AG04449 (cell line): ENCODE results near the gene SOX8.

Experiments used
- CTCF ChIA-PET: fragments of 350-600 bp; formaldehyde crosslinking; extraction: SDS; loops from one replicate; lab custom pipeline; 2021; ENCODE audit warnings: antibody characterized with exemption; lab: Yijun Ruan, JAX
- POLR2A ChIA-PET: fragments of 400-600, 350-600 bp; formaldehyde crosslinking; extraction: SDS; loops from one replicate; lab custom pipeline; 2020; ENCODE audit warnings: antibody characterized with exemption, inconsistent platforms; lab: Yijun Ruan, JAX
- DNase-seq: peaks from one replicate; pipeline ENCODE4 v3.0.0-alpha.2; 2010; ENCODE audit warnings: low read depth, low spot score
- H3K4me3 ChIP-seq: 2 replicates; pipeline ENCODE4 v1.5.1; 2011; ENCODE audit warnings: low read depth, mild to moderate bottlenecking, control low read depth, low read length
- CTCF ChIP-seq: IDR thresholded peaks from one replicate; pipeline ENCODE4 v1.5.1; 2011; ENCODE audit warnings: mild to moderate bottlenecking, moderate library complexity, low read length, control low read depth, inconsistent platforms; ENCODE audit not compliant: insufficient read depth; ENCODE audit errors: missing control alignments

Gene SOX8

DNA sequence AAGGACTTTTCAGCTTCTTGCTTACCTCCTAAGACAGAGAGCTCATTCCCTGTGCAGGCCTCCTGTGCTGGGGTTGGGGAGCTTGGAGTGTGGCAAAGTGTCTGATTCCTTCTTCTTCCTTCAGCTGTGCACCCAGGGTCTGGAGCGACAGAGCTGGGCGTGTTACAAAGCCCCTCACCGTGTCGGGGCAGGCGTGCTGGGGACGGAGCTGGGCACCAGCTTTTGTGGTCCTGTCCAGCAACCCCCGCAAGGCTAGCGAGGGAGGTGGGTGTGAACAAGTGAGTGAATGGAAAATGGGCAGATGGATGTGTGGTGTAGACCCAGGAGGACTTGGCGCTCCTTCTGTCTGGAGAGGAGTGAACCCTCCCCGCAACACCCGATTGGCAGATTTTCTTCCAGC lies 23.7 kb downstream of the SOX8 start:
- H3K4me3 ChIP-seq = no peak overlapping the region
- TF ChIP-seq CTCF = no peak
- CTCF ChIA-PET = no interaction called here
- POLR2A ChIA-PET = no interaction called here
- no peak for DNase-seq

GRCh38 chr16:1006781-1007180 lies 25.2 kb downstream of the SOX8 start:
- TF ChIP-seq CTCF = no peak
- DNase-seq = no peak
- POLR2A ChIA-PET = no interaction called here
- CTCF ChIA-PET = no interaction called here
- no peak overlapping the region for H3K4me3 ChIP-seq

GRCh38 chr16:1007284-1007850 lies 25.8 kb downstream of the SOX8 start:
- CTCF ChIA-PET = no interaction called here
- DNase-seq = no peak
- no peak overlapping the region for H3K4me3 ChIP-seq
- no peak for TF ChIP-seq CTCF
- POLR2A ChIA-PET = no interaction called here

- no peak for TF ChIP-seq CTCF
- ChIA-PET POLR2A (no interaction called here), CTCF (no interaction called here)
- H3K4me3 ChIP-seq = no peak overlapping the region
- no peak for DNase-seq
Measured at GRCh38 chr16:1008085-1008484, 26.5 kb downstream of the SOX8 start.

DNA sequence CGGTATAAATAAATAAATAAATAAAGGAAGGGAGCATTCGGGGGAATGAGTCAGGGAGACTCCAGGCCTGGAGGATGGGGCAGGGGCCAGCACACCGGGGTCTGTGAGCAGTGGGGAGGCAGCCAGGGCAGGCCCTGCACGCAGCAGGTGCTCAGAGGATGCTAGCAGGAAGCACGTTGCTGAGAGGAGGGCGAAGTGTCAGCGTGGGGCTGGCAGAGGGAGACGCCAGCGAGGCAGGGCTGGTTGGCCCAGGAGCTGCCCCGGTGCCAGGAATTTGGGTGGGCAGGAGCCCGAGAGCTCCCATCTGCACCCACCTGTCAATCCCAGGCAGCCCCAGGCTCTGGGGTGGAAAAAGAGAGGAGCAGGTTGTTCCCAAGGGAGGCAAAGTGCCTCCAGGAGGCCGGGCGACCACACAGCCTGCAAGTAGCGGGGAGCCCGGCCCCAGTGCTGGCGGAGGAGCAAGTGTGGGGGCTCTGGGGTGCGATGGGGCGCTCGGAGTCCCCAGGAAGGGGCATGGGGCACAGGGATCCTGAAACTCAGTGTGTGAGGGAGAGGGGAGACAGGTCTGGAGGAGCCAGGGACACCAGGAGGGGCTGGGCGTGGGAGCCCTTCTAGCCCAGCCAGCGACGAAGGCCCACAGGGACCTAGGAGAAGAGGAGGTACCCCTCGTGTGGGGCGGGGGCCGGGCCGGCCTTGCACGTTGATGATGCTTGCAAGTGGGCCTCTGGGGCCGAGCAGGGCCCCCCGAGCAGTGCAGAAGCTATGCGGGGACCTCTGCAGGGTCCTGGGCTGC lies 28.0 kb downstream of the SOX8 start:
- ChIA-PET CTCF (no interaction called here), POLR2A (no interaction called here)
- no peak for TF ChIP-seq CTCF
- DNase-seq = no peak
- H3K4me3 ChIP-seq = no peak overlapping the region

DNA sequence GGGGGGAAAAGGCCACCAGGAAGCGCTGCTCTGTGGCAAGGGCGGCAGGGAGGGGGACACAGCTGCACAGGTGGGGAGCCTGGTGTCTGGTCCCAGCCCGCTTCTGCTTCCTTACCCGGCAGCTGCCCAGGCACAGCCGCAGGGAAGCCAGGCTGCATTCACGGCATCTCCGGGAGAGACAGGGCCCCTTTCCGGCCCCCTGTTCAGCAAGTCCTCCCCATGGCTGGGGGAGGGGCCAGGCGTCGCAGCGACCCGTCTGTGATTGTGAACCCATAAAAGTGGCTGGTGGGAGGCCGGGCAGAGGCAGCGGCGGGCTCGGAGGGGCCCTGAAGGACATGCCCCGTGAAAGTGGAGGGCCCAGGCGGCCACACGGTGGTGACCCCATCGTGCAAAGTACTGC lies 28.7 kb downstream of the SOX8 start:
- no peak for TF ChIP-seq CTCF
- POLR2A ChIA-PET = no interaction called here
- CTCF ChIA-PET = no interaction called here

More for the DNA sequence above, 28.7 kb downstream of the SOX8 start:
- no peak for DNase-seq
- no peak overlapping the region for H3K4me3 ChIP-seq
